IMR-90 (cell line): Measurements from ENCODE around the gene MBD2. TPM values are rescaled to one million over a fixed set of nuclear protein-coding genes. Genes with fewer than 3 reads are reported as not detected.

Source experiments
- ATAC-seq: fragments of 200-7000 bp; cut with Tn5 transposase; 2 replicates; pipeline ENCODE4 v1.9.1; 2020; ENCODE audit warnings: low read depth, mild to moderate bottlenecking, moderate library complexity
- BruUV-seq: library from RNA; stranded (reverse); fragments of 400-500 nt; replicated peaks from 2 replicates; lab custom pipeline; 2021; lab: Mats Ljungman, UMichigan
- CTCF ChIA-PET: fragments of 300-600 bp; formaldehyde crosslinking; extraction: SDS; loops from one replicate; lab custom pipeline; 2021; ENCODE audit warnings: antibody characterized with exemption; lab: Yijun Ruan, JAX
- POLR2A ChIA-PET: fragments of 300-600 bp; sonication (Branson Sonifier 250); formaldehyde crosslinking; loops from one replicate; lab custom pipeline; 2022; ENCODE audit warnings: antibody characterized with exemption; ENCODE audit not compliant: unreplicated experiment; lab: Charles Lee
- DNase-seq: peaks from one replicate; pipeline ENCODE4 v3.0.0; 2013
- H2AFZ ChIP-seq: replicated peaks from 2 replicates; pipeline ENCODE3; 2013; ENCODE audit warnings: low read length, mild to moderate bottlenecking; ENCODE audit not compliant: poor library complexity
- H2AK5ac ChIP-seq: 2 replicates; pipeline ENCODE4 v1.6.1; 2013; ENCODE audit warnings: low read depth, low read length, inconsistent platforms
- H2AK9ac ChIP-seq: replicated peaks from 2 replicates; pipeline ENCODE3; 2013; ENCODE audit warnings: mild to moderate bottlenecking, low read depth, low read length, moderate library complexity; ENCODE audit not compliant: poor library complexity
- H2BK120ac ChIP-seq: 2 replicates; pipeline ENCODE4 v1.6.1; 2013; ENCODE audit warnings: low read depth, low read length, inconsistent platforms
- H2BK15ac ChIP-seq: 3 replicates; pipeline ENCODE4 v1.6.1; 2013; ENCODE audit warnings: low read depth, low read length, inconsistent platforms
- H2BK20ac ChIP-seq: 2 replicates; pipeline ENCODE4 v1.6.1; 2013; ENCODE audit warnings: low read depth, mild to moderate bottlenecking, inconsistent platforms, low read length, moderate library complexity
- H2BK5ac ChIP-seq: 2 replicates; pipeline ENCODE4 v1.6.1; 2013; ENCODE audit warnings: mild to moderate bottlenecking, low read depth, low read length, inconsistent platforms; ENCODE audit not compliant: poor library complexity, severe bottlenecking
- H3K14ac ChIP-seq: replicated peaks from 2 replicates; pipeline ENCODE4 v1.6.1; 2013; ENCODE audit warnings: low read depth, low read length, inconsistent platforms
- H3K18ac ChIP-seq: 2 replicates; pipeline ENCODE4 v1.6.1; 2013; ENCODE audit warnings: low read depth, low read length, control low read depth
- H3K23ac ChIP-seq: 2 replicates; pipeline ENCODE4 v1.6.1; 2013; ENCODE audit warnings: low read depth, low read length, inconsistent platforms
- H3K27ac ChIP-seq: 2 replicates; pipeline ENCODE4 v1.5.1; 2013; ENCODE audit warnings: mild to moderate bottlenecking, control low read depth, low read length; ENCODE audit not compliant: insufficient read depth
- H3K27me3 ChIP-seq: 2 replicates; pipeline ENCODE4 v1.6.1; 2013; ENCODE audit warnings: low read length; ENCODE audit not compliant: control insufficient read depth, insufficient read depth
- H3K36me3 ChIP-seq: 2 replicates; pipeline ENCODE4 v1.6.1; 2013; ENCODE audit warnings: low read length, mixed read lengths; ENCODE audit not compliant: control insufficient read depth, insufficient read depth
- H3K4ac ChIP-seq: 2 replicates; pipeline ENCODE4 v1.6.1; 2013; ENCODE audit warnings: low read depth, low read length, inconsistent platforms
- H3K4me1 ChIP-seq: 2 replicates; pipeline ENCODE4 v1.6.1; 2013; ENCODE audit warnings: low read length, mixed read lengths; ENCODE audit not compliant: control insufficient read depth, insufficient read depth
- H3K4me2 ChIP-seq: 2 replicates; pipeline ENCODE4 v1.6.1; 2013; ENCODE audit warnings: low read depth, mild to moderate bottlenecking, control low read depth, low read length, moderate library complexity
- H3K4me3 ChIP-seq: 2 replicates; pipeline ENCODE4 v1.5.1; 2013; ENCODE audit warnings: low read depth, mild to moderate bottlenecking, control low read depth, low read length, moderate library complexity; ENCODE audit not compliant: insufficient read depth
- H3K56ac ChIP-seq: 2 replicates; pipeline ENCODE4 v1.6.1; 2013; ENCODE audit warnings: low read length, inconsistent platforms; ENCODE audit not compliant: insufficient read depth; ENCODE audit errors: extremely low read depth
- H3K79me1 ChIP-seq, 2 experiments: 2 replicates each; pipeline ENCODE4 v1.6.1; 2013; ENCODE audit warnings: low read length in 2 of 2, inconsistent platforms in 1 of 2, low read depth in 1 of 2
- H3K9ac ChIP-seq: 2 replicates; pipeline ENCODE4 v1.6.1; 2013; ENCODE audit warnings: low read depth, low read length, control low read depth
- H3K9me1 ChIP-seq: 2 replicates; pipeline ENCODE4 v1.6.1; 2013; ENCODE audit warnings: low read length, inconsistent platforms; ENCODE audit not compliant: insufficient read depth
- H3K9me3 ChIP-seq: 2 replicates; pipeline ENCODE4 v1.6.1; 2013; ENCODE audit warnings: low read length; ENCODE audit not compliant: control insufficient read depth, insufficient read depth
- H4K20me1 ChIP-seq: 2 replicates; pipeline ENCODE4 v1.6.1; 2013; ENCODE audit warnings: low read length, inconsistent platforms; ENCODE audit not compliant: insufficient read depth
- H4K5ac ChIP-seq: 2 replicates; pipeline ENCODE4 v1.6.1; 2013; ENCODE audit warnings: mild to moderate bottlenecking, low read depth, low read length, control low read depth
- H4K8ac ChIP-seq, 2 experiments: 2 replicates each; pipeline ENCODE4 v1.6.1; 2013; ENCODE audit warnings: low read depth in 2 of 2, low read length in 2 of 2, control low read depth in 1 of 2, inconsistent platforms in 1 of 2
- H4K91ac ChIP-seq: 2 replicates; pipeline ENCODE4 v1.6.1; 2013; ENCODE audit warnings: low read depth, low read length, inconsistent platforms; ENCODE audit not compliant: insufficient read depth
- BHLHE40 ChIP-seq: fragments of 150-350 bp; IDR thresholded peaks from 2 replicates; pipeline ENCODE4 v1.6.1; 2016; ENCODE audit warnings: mild to moderate bottlenecking, low read depth, low read length
- CEBPB ChIP-seq: IDR thresholded peaks from 2 replicates; pipeline ENCODE4 v1.6.1; 2012; ENCODE audit warnings: low read depth, low read length, improper control_type of control experiment
- ELK1 ChIP-seq: fragments of 150-350 bp; IDR thresholded peaks from 2 replicates; pipeline ENCODE4 v1.6.1; 2016; ENCODE audit warnings: low read depth, mild to moderate bottlenecking, low read length, moderate library complexity, borderline replicate concordance
- FOS ChIP-seq: fragments of 150-350 bp; IDR thresholded peaks from 2 replicates; pipeline ENCODE4 v1.6.1; 2016; ENCODE audit warnings: low read depth, low read length
- MAFK ChIP-seq: IDR thresholded peaks from 2 replicates; pipeline ENCODE4 v1.6.1; 2012; ENCODE audit warnings: low read depth, low read length, improper control_type of control experiment
- MAZ ChIP-seq: IDR thresholded peaks from 2 replicates; pipeline ENCODE4 v1.6.1; 2012; ENCODE audit warnings: low read depth, mild to moderate bottlenecking, low read length, improper control_type of control experiment, moderate library complexity, borderline replicate concordance
- MXI1 ChIP-seq: IDR thresholded peaks from 2 replicates; pipeline ENCODE4 v1.6.1; 2012; ENCODE audit warnings: low read depth, mild to moderate bottlenecking, low read length, moderate library complexity, borderline replicate concordance
- NFE2L2 ChIP-seq: fragments of 150-350 bp; IDR thresholded peaks from 2 replicates; pipeline ENCODE4 v1.6.1; 2016; ENCODE audit warnings: low read depth, mild to moderate bottlenecking, low read length
- POLR2A ChIP-seq: IDR thresholded peaks from 2 replicates; pipeline ENCODE4 v1.6.1; 2012; ENCODE audit warnings: mild to moderate bottlenecking, low read depth, low read length
- RAD21 ChIP-seq: IDR thresholded peaks from 2 replicates; pipeline ENCODE4 v1.6.1; 2012; ENCODE audit warnings: low read length, improper control_type of control experiment
- RCOR1 ChIP-seq: IDR thresholded peaks from 2 replicates; pipeline ENCODE4 v1.6.1; 2012; ENCODE audit warnings: mild to moderate bottlenecking, low read length, improper control_type of control experiment; ENCODE audit not compliant: insufficient replicate concordance
- RFX5 ChIP-seq: IDR thresholded peaks from 2 replicates; pipeline ENCODE4 v1.8.0; 2012; ENCODE audit warnings: low read depth, mild to moderate bottlenecking, low read length, moderate library complexity
- SMC3 ChIP-seq: fragments of 150-350 bp; IDR thresholded peaks from 2 replicates; pipeline ENCODE4 v1.6.1; 2016; ENCODE audit warnings: low read depth, mild to moderate bottlenecking, antibody characterized with exemption, low read length, moderate library complexity
- USF2 ChIP-seq: fragments of 150-350 bp; IDR thresholded peaks from 2 replicates; pipeline ENCODE4 v1.6.1; 2017; ENCODE audit warnings: mild to moderate bottlenecking, antibody characterized with exemption, low read length, low read depth
- WGBS, 2 experiments: methylation state at CpG; one replicate each; pipeline versions ENCODE4 v1.1.5 to v1.1.7; 2013; ENCODE audit warnings: missing lambda C conversion rate in 2 of 2; ENCODE audit not compliant: insufficient read length in 1 of 2; ENCODE audit errors: extremely low coverage in 2 of 2; 5-methylcytosine and 5-hydroxymethylcytosine counted together
- dilution Hi-C: fragments of 300-500 bp; cut with HindIII; formaldehyde crosslinking; loops from one replicate; pipeline ENCODE4 v1.14.3; 2018; ENCODE audit warnings: low sequenced_read_pairs; ENCODE audit not compliant: unreplicated experiment
- in situ Hi-C: fragments of 300-500 bp; cut with MboI; formaldehyde crosslinking; loops from 3 replicates; pipeline ENCODE4 v1.14.3; 2019; ENCODE audit warnings: low sequenced_read_pairs, inconsistent platforms, mixed read lengths
- intact Hi-C: fragments of 100-400 bp; cut with micrococcal nuclease; formaldehyde crosslinking; loops from 2 replicates; pipeline ENCODE4 v1.10.0; 2022
- polyA plus RNA-seq, 3 experiments: library from polyadenylated mRNA; depleted of rRNA; stranded (reverse); fragments of >200 nt; gene quantifications; 2 replicates each; pipeline ENCODE4 v1.2.3, GENCODE V29; 2012; ENCODE audit warnings: low replicate concordance in 1 of 3
- total RNA-seq: library from RNA; depleted of rRNA; stranded (reverse); fragments of >200 nt; gene quantifications from 2 replicates; pipeline ENCODE4 v1.2.3, GENCODE V29; 2012

Gene MBD2
- total and polyA plus RNA-seq, 2 of the 4 experiments (the other 2 are of a cell fraction) = 9.7 to 29.5 TPM

- H3K18ac ChIP-seq = no peak overlapping the region
- TF ChIP-seq BHLHE40 (no peak), CEBPB (no peak), POLR2A (no peak), RCOR1 (no peak), ELK1 (no peak), RFX5 (no peak), MAFK (no peak), MAZ (no peak), RAD21 (no peak), MXI1 (no peak), NFE2L2 (no peak), USF2 (no peak), FOS (no peak), SMC3 (no peak)
- no peak overlapping the region for H2AK5ac ChIP-seq
- peaks cover 2% of the 10 kb centered on the region; the same call in 1 of the 2 replicates for H3K36me3 ChIP-seq
- no peaks in the 10 kb centered on the region for H3K9me3 ChIP-seq
- H2AK9ac ChIP-seq = no peak overlapping the region
- no peak overlapping the region for H4K8ac ChIP-seq
- no peak overlapping the region for H3K9ac ChIP-seq
- no peak overlapping the region for H3K4me2 ChIP-seq
- in situ Hi-C loops = no loop called here
- H3K79me1 ChIP-seq = peaks cover 23 to 49% of the 10 kb centered on the region in 2 experiments
- H4K91ac ChIP-seq = no peak overlapping the region
- H2BK5ac ChIP-seq = no peak overlapping the region
- H3K4me3 ChIP-seq = no peak overlapping the region
- no peak overlapping the region for H3K56ac ChIP-seq
- H2BK20ac ChIP-seq = no peak overlapping the region
- ChIA-PET CTCF (no interaction called here), POLR2A (no interaction called here)
- H3K23ac ChIP-seq = no peak overlapping the region
- H3K14ac ChIP-seq = no peak overlapping the region
- no peak overlapping the region for H2BK120ac ChIP-seq
- no peaks in the 10 kb centered on the region; the same call in 1 of the 2 replicates for H3K9me1 ChIP-seq
- intact Hi-C loops = no loop called here
- DNase-seq (no peak), ATAC-seq (no peak)
- no TSS peak for BruUV-seq
- no peak overlapping the region for H2AFZ ChIP-seq
- H4K20me1 ChIP-seq = peaks cover 10% of the 10 kb centered on the region
- H3K4ac ChIP-seq = no peak overlapping the region
- no CpG with 5 or more reads among the region's 2 CpGs for WGBS, 2 experiments
- H3K27me3 ChIP-seq = no peaks in the 10 kb centered on the region
- H4K5ac ChIP-seq = no peak overlapping the region
- H3K4me1 ChIP-seq = no peaks in the 10 kb centered on the region
- dilution Hi-C loops = no loop called here
- no peak overlapping the region for H3K27ac ChIP-seq
- no peak overlapping the region for H2BK15ac ChIP-seq
Measured at GRCh38 chr18:54193786-54194185, 30.7 kb downstream of the MBD2 start.
